GM21360 (cell line): Measurements from ENCODE around the gene PLCD3.

ENCODE experiments used
- ATAC-seq: cut with Tn5 transposase; IDR thresholded peaks from one replicate; pipeline ENCODE4 v1.9.1; 2021; ENCODE audit warnings: mild to moderate bottlenecking, moderate library complexity; ENCODE audit not compliant: unreplicated experiment

PLCD3 gene

DNA sequence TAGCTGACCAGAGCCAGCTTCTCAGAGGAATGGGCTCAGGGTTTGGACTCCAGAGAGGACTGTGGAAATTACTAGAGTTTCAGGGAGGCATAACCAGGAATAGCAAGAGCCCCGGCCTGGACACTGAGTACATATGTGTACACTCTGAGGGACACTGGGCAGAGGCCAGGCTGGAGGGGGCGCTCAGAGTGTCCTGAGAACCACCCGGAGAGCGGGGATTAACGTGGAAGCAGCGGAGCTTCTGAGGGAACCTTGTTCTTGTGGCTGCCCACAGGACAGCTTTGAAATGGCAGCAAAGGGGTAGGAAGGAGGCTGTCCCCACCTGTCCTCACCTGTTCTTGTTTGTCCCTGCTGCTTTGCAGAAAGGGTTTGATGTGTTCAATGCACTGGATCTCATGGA lies 27.8 kb downstream of the PLCD3 start:
- ATAC-seq: no peak

DNA sequence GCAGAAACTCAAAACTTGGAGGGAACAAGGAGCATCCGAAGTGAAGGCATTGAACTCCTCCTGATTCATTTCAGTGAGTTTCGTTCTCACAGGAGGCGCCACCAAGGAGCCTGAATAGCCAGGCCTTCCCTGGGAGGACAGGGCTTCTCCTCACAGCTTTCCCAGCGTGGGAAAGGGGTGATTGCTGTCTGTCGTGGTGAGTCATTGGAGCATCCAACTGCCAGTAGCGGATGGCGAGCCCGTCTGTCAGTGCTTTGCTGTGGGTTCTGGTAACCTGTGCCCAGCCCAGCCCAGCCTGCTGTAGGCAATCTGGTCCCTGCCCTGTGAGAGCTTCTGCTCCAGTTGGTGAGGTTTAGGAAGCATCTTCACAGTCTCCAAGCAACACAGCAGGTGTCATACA lies 28.3 kb downstream of the PLCD3 start:
- ATAC-seq: no peak

DNA sequence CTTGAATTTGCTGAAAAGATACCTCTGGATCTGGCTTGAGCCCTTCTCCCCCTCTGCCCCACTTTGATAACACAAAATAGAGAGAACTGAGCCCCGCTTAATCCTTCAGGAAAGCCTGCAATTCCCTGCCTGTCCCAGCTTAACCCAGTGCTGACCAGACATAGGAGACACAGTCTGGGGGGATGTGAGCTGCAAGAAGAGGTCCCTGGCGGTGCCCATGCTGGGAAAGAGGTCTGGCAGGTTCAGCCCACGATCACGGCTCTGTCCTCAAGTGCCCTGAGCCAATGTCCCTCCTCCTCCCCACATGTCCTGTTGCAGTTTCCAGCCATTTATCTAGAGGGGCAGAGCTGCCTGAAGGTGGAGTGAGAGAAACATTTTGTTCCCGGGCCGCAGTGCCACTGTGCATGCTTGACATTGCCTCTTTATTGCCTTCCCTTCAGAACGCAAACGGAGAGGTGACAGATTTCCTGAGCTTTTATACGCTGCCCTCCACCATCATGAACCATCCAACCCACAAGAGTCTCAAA lies 29.0 kb downstream of the PLCD3 start:
- ATAC-seq: no peak

DNA sequence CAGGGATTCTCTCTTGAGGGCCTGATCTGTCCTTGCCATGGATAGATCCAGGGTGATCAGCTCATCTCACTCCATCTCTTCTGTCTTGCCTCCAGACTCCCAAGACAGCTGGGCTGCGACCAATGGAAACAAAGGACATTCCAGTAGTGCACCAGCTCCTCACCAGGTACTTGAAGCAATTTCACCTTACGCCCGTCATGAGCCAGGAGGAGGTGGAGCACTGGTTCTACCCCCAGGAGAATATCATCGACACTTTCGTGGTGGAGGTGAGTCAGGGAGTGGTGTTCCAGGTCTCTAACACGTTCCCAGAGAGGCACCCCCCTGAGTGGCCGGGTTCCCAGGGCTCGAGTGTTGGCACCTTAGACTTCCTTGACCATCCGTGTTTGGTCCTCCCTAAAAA lies 29.5 kb downstream of the PLCD3 start:
- ATAC-seq: no peak

DNA sequence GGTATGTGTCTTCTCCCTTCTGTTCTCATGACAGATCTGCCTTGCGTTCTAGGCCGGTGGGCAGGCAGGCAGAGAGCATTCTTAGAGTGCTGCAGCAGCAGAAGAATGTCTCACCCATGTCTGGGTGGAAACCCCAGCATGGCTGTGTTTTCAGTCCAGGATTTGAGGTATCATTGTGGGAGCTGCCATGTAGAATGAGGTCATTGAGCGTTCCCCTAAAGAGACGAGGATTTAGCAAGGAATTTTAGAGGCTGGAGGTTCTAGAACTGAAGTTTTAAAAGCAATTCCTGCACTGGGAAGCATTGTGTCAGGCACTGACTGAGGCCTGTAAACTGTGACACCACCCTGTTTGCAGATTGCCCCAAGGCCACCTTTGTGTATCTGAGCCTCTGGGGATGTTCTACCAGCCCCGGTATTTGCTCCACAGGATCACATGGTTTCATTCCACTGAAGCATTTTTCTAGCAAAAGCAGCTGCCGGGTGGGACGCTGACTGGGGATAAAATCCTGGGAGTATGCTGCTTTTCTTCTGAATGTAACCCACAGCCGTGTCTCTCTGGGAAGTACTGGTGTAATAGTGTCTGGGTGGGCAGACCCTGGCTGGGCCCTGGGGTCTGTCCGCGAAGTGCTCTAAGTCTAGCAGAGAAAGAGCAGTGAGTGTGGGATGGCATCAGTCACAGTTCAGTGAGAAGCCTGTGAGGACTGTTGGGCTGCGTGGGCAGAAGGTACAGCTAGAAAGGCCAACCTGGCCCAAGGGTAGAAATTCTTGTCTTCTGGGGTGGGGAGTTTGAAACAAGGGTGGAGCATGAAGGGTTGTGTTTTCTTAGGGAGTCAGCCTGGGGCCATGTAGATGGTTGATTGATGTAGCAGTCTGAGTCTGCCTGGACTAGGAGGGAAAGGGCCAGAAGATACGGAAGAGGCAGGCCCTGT lies 30.2 kb downstream of the PLCD3 start:
- no peak for ATAC-seq

DNA sequence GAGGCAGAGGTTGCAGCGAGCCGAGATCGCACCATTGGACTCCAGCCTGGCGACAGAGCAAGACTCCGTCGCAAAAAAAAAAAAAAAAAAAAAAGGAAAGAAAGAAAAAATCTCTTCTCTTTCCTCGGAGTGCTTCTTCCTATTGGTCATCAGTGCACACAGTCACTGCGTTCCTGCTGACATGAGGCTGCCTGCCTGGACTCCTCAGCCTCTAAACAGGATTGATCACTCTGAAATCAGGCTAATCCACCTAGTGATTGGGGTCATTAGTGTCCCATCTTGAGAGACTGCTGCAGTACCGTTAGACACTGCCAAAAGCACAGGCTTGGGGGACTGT lies 30.8 kb downstream of the PLCD3 start:
- no peak for ATAC-seq

DNA sequence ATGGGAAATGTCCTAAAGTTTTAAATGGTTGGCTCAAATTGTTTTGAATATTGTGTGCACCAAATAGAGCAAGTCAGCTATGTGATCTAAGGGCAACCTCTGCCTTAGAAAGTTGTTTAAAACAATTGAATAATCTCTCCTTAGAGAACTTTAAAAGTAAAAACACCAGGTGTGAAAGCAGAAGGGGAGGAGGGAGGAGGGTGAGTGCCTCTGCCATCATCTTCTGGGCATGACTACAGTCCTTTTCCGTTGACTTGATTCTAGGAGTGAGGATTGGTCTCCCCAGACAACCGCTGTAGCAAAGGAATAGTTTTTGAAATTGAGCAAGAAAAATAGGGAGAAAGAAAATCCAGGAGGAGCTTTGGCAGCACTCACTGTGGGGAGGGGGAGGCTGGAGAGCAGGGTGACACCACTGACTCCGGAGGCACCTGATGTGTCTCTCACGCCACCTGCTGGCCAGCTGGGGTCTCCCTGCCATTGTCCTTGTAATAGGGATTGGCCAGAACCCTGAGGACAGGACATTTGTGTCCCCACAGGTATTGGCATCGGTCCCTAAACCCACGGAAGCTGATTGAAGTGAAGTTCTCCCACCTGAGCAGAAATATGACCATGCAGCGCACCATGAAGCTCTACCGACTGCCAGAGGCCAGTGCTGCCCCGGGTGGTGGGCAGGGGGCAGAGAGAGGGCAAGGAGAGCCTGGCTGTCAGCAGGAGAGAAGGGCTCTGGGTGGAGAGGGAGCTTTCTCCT lies 33.3 kb downstream of the PLCD3 start:
- no peak for ATAC-seq

DNA sequence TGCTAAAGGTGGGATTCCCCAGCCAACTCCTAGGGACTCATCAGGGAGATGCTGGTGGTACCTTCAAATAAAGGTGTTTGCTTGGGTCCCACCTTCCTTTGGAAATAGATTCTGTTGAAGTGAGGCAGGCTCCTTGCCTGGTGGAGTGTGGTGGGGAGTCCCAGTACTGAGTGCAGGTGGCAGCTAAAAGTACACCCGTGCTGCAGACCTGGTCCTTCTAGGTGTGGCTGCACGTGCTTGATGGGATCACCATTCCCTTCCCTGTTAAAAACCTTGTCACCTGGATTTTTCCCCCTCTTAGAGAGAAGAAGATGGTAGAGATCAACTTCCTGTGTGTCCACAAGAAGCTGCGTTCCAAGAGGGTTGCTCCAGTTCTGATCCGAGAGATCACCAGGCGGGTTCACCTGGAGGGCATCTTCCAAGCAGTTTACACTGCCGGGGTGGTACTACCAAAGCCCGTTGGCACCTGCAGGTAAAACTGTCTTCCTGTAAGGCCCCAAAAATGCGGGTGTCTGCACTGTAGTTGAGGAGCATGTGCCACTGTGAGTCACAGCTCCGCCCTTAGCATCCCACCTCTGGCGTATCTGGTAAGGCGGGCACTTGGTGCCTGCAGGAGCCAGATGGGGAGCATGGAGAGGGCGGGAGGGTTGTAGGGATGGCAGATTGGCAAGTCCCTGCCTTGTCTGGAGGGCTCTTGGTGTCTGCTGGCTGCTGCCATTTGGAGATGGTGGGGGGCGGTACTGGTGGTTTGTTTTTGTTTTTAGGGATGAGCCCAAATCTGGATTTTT lies 34.0 kb downstream of the PLCD3 start:
- no peak for ATAC-seq

DNA sequence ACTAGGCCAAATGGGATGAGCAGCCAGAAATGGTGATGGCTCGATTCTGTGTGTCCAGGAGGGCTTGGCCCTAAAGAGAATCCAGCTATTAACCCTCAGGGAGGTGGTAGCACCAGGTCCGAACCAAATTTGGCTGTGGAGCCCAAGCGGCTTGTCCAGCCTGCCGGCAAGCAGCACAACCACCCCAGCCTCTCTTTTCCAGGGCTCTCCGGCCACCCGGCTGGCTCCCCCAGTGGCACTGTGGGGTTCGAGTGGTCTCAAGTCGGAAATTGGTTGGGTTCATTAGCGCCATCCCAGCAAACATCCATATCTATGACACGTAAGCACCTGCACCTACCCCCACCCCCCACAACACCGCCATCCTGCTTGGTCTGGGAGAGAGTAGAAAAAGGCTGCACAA lies 35.4 kb downstream of the PLCD3 start:
- no peak for ATAC-seq

DNA sequence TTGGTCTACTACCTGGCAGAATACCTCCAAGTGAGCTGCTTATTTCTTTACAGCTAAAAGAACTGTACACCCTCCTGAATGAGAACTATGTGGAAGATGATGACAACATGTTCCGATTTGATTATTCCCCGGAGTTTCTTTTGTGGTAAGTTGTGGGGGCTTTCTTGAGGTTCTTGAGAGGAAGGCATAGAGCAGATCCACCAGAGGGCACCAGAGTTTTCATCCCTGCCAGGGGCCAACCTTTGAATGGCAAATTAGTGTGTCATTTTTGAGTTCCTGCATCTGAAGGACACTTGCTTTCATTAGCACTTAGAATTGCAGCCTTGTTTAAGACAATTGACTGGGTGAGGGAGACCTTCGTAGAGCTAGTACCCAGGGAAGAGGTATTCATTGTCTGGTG lies 36.2 kb downstream of the PLCD3 start:
- no peak for ATAC-seq

DNA sequence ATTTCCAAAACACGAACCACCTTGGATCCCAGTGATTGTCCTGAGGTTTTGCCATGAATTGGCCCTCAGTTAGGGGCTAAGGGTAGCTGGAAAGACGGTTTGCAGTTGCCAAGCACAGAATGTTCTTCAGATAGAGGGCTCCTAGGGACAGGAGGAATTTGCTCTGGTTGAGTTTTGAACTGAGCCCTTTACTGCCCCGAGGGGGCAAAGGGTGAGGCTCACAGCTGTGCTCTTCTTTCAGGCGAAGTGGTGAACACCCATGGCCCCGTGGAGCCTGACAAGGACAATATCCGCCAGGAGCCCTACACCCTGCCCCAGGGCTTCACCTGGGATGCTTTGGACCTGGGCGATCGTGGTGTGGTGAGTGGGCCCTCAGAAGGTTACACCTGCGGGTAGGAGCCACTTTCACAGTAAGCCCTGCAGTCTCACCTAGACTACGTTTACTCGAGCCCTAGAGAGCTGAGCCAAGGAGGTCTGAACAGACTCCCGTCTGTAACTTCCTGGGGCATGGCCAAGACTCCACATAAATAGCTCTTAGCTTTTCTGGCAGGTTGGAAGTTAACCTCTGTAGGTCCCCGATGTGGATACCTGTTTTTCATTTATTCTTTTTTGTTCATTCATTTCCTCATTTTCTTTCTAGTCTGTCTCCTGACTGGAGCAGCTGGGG lies 38.7 kb downstream of the PLCD3 start:
- ATAC-seq: no peak

DNA sequence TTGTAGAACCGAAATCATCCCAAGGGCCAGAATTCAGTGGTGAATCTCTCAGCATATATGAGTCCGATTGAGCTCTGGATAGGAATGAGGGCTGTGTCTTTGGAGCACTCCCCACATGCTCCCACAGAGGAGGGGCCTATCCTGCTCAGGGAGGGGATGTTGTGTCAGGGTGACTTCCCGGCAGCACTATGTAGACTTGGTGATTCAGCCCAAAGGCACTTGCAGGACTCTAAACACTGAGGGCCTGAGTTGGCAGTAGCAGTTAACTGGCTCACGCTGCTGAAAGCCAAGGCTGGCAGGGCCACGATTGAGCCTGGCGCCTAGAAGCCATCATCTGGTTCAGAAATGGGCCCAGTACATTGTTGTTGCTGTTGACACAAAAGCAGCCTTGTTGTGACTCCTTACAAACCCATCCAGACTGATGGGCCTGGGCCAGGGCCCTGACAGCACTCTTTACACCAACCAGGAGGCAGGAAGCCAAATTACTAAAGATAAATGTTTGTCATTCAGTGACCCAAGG lies 39.3 kb downstream of the PLCD3 start:
- no peak for ATAC-seq

DNA sequence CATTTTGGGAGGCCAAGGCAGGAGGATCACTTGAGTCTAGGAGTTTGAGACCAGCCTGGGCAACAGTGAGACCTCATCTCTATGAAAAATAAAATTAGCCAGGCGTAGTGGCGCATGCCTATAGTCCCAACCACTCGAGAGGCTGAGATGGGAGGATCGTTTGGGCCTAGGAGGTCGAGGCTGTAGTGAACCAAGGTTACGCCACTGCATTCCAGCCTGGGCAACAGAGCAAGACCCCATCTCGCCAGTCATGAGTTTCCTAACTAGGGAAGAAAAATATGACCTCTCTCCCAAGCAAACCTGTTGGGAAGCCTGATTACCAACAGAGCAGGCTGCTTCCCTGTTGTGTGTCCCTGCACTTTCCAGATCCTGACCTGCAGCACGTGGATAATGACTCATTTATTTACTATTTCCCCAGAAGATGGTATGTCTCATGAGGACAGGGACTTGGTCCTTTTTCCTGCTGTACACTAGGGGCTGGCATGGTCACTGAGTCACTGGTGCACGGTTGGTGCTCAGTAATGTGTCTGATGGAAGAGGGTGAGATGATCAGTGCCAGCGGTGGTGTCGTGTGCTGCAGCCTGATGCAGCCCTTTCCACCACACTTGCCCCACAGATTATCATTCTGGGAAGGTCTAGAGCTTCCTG lies 40.4 kb downstream of the PLCD3 start:
- no peak for ATAC-seq

DNA sequence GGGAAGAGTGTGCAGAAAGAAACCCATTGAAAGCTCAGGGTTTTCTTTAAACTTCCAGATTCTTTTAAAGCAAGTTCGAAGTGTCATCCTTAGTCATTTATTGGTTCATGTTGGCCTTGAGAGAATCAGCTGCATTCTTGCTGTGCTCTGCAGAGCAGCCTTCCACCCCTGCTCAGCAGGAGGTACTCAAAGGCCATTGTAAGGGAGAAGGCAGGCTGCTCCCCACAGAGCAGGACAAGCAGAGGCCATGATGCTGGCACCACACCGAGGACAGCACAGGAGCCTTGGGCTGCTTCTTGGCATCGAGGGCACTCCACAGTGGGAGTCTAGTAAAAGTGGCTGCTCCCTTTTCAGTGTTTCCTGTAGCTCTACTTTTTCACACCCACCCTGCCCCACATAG lies 41.6 kb downstream of the PLCD3 start:
- ATAC-seq: no peak

DNA sequence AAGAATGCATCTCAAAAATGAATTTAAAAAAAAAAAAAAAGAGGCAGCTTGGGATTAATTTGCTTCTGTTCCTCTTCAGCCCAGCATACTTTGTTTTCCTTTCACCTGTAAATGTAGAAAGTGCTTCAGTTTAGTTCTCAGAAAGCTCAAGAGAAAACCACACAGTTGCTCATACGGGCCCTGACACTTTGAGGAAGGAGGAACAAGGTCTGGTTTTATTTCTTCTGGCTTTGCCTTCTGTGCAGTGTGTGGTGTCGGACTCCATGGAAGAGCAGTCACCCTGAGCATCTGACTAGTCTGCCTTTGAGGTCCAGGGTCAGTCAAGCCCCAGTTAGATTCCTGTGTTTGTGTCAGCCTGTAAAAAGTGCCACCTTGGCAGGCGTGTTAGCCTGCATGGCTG lies 43.6 kb downstream of the PLCD3 start:
- ATAC-seq: no peak

DNA sequence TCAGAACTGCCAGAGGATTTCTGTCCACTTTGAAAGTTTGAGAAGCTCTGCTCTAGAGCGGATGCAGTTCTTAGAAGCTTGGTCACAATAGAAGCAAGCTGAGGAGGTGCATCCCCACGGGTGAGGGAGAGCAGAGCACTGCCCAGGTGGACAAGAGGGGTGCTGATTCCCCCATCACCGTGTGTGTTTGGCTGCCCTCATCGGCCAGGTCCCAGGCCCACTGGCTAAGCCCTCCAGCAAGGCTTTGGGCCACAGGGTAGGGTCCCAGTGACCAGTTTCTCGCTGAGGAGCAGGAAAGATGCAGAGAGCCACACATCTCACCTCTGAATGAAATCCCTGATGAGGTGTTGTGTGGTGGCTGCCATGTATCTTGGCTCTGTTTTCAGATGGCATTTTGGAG lies 44.3 kb downstream of the PLCD3 start:
- no peak for ATAC-seq

DNA sequence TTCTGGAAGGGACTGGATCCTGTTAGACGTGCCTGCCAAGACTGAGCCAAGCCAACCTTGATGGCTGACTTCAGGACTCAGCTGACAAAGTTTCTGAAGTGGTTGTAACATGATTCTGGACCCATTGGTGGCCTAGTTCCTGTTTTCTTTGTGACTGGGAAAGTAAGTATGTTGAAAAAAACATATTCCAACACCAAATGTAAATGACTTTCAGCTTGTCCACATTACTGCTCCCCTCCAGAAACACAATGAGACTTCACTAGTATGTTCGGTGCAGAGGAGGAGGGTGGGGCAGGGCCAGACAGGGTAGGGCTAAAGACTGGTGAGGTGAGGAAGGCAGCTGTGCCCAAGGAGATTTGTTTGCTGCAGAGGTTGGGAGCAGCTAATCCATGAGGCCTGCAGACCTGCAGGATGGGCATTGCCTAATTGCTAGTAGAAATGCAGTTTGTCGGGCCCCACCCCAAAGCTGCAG lies 44.8 kb downstream of the PLCD3 start:
- ATAC-seq: no peak

DNA sequence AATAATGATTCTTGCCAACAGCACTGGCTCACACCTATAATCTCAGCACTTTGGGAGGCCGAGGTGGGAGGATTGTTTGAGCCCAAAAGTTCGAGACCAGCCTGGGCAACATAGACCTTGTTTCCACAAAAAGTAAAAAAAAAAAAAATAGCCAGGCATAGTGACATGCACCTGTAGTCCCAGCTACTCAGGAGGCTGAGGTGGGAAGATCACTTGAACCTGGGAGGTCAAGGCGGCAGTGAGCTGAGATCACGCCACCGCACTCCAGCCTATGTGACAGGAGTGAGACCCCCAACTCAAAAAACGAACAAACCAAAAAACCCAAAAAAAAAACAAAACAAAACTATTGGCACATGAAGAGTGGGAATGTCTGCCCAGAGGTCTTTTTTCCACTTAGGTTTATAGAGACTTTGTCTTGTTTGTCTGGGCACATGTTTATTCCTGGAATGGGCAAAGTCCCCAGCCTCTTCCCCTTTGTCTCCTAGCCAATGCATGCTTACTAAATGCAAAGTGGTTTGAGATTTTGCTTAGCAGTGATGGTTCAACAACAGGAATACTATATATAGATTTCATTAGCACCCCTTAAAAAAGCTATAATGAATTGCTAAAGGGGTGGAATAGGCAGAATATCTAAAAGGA lies 45.3 kb downstream of the PLCD3 start:
- ATAC-seq: no peak

DNA sequence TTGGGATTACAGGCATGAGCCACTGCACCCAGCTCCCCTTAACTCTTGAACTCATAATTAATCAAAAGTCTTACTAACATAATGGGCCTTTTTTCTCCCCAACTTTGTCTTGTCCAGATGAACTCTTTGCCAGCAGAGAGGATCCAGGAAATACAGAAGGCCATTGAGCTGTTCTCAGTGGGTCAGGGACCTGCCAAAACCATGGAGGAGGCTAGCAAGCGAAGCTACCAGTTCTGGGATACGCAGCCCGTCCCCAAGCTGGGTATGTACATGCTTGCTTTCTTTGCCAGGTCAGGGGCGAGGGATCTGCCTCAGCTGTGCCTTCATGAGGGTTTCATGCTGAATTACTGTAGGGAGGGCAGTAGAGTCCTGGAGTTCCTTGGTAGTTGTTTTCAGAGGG lies 45.9 kb downstream of the PLCD3 start:
- ATAC-seq: no peak
